ENCODE results near the gene COPG2.

GRCh38 chr7:130489140-130489983 is 179.2 kb downstream of the COPG2 start:
- no peak for TF ChIP-seq CTCF (IDR thresholded peaks at IDR 0.05; ENCODE audit: extremely low read depth in 1 of 2, insufficient read depth in 1 of 2, low read depth in 1 of 2, low read length in 2 of 2)
- peak; percentile 80 for TF ChIP-seq POLR2AphosphoS5 (IDR thresholded peaks at IDR 0.05; ENCODE audit: insufficient read depth, low read depth, low read length)
- no peak for TF ChIP-seq EZH2 (IDR thresholded peaks at IDR 0.05; ENCODE audit: borderline replicate concordance, low read depth, low read length, severe bottlenecking)
- TF ChIP-seq POLR2A (IDR thresholded peaks at IDR 0.05; ENCODE audit: low read depth, low read length), result peak; percentile 57
- no peak for TF ChIP-seq MAX (IDR thresholded peaks at IDR 0.05; ENCODE audit: insufficient read depth, insufficient read length)
- TF ChIP-seq FOS (IDR thresholded peaks at IDR 0.05; ENCODE audit: borderline replicate concordance, insufficient read depth, low read length), result peak; percentile 67
- no peak for TF ChIP-seq JUN (IDR thresholded peaks at IDR 0.05; ENCODE audit: borderline replicate concordance, insufficient read depth, insufficient read length, low read depth)
- TF ChIP-seq GATA2 (IDR thresholded peaks at IDR 0.05; ENCODE audit: insufficient read depth, insufficient read length, low read depth, low read length), result peak; percentile 99
